GM06990 (cell line): ENCODE measurements around the gene TNS3.

Experiments
- DNase-seq: peaks from one replicate; pipeline ENCODE4 v3.0.0-alpha.2; 2011; ENCODE audit not compliant: insufficient read length; ENCODE audit errors: extremely low read depth
- H3K27me3 ChIP-seq: replicated peaks from 2 replicates; pipeline ENCODE4 v1.6.0; 2011; ENCODE audit warnings: low read length; ENCODE audit not compliant: control insufficient read depth, insufficient read depth
- H3K36me3 ChIP-seq: 2 replicates; pipeline ENCODE4 v1.5.1; 2011; ENCODE audit warnings: low read length; ENCODE audit not compliant: control insufficient read depth, insufficient read depth
- H3K4me3 ChIP-seq: replicated peaks from 2 replicates; pipeline ENCODE4 v1.5.1; 2011; ENCODE audit warnings: low read depth, mild to moderate bottlenecking, control low read depth, low read length
- TF ChIP-seq, protein P1 (sequence below): IDR thresholded peaks from 2 replicates; pipeline ENCODE4 v1.5.1; 2011; ENCODE audit warnings: low read length, control low read depth, mild to moderate bottlenecking, inconsistent platforms; ENCODE audit not compliant: insufficient read depth, poor library complexity, severe bottlenecking

TNS3 gene

DNA sequence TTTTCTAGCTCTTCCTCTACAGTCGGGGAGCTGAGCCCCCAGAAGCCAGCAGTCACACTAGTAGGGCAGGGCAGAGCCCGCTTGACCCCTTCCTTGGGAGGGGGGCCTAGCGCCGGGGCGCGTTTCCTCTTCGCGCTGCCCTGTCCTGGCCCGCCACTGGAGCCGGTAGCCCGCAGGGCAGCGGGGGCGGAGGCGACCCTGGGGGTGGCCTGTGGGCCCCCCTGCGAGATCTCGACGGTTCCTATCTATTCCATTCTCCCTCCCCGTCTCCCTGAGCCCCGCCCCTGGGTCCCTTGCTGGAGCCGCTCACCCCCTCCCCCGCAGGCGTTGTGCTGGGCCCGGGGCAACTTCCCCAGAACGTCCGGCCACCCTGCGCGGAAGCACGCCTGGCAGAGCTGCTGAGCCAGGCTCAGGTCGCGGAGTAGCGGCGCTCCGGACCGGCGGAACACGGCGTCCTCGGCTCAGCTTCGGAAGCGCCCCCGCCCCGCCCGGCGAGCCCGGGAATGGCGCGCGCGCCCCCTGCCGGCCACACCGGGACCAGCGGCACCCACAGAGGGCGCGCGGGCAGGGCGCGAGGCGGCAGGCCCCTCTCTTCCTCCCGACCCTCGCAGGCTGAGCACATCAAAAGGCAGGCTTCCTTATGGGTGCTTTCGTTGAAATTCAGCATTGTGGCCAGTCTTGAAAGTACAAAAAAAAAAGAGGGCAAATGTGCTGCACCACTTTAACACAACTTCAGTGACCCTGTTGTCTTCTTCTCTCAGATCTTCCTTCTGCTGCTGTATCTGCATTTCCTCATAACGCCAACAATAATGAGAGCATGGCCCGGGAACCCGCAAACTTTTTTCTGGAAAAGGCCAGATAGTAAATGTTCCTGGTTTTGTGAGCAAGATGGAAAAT lies 327.6 kb downstream of the TNS3 start:
- TF ChIP-seq, protein P1, sequence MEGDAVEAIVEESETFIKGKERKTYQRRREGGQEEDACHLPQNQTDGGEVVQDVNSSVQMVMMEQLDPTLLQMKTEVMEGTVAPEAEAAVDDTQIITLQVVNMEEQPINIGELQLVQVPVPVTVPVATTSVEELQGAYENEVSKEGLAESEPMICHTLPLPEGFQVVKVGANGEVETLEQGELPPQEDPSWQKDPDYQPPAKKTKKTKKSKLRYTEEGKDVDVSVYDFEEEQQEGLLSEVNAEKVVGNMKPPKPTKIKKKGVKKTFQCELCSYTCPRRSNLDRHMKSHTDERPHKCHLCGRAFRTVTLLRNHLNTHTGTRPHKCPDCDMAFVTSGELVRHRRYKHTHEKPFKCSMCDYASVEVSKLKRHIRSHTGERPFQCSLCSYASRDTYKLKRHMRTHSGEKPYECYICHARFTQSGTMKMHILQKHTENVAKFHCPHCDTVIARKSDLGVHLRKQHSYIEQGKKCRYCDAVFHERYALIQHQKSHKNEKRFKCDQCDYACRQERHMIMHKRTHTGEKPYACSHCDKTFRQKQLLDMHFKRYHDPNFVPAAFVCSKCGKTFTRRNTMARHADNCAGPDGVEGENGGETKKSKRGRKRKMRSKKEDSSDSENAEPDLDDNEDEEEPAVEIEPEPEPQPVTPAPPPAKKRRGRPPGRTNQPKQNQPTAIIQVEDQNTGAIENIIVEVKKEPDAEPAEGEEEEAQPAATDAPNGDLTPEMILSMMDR, result peak; percentile 21
- Histone ChIP-seq H3K36me3 (no peaks in the 10 kb centered on the region), H3K4me3 (peak overlapping the region; percentile 54), H3K27me3 (peaks cover 1% of the 10 kb centered on the region; the same call in 1 of the 2 replicates)
- DNase-seq, result peak; percentile 66

DNA sequence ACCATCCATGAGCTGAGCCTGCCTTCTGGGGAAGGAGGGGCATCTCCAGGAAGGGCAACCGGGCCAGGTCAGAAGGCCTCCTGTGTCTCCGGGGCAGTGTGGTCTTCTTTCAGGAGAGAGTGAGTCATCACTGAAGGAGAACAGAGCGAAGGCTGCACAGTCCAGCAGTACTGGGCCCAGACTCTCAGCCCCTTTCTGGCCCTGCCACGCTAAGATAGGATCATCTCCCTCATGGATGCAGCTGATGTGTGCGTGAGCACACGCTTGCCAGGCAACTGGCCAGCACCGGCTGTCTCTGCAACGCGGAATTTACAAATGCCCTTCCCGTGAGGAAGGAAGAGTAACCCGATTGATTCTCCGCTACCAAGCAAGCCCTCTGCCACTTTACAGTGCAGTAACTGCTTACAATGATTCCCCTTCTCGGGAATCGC lies 328.2 kb downstream of the TNS3 start:
- DNase-seq, result peak; percentile 24
- peak overlapping the region; percentile 54 for H3K4me3 ChIP-seq

DNA sequence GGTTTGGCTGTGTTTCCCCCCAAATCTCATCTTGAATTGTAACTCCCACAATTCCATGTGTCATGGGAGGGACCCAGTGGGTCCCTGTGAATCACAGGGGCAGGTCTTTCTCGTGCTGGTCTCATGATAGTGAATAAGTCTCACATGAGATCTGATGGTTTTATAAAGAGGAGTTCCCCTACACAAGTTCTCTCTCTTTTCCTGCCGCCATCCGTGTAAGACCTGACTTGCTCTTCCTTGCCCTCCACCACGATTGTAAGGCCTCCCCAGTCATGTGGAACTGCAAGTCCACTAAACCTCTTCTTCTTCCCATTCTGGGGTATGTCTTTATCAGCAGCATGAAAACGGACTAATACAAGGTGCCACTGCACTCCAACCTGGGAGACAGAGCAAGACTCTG lies 329.2 kb downstream of the TNS3 start:
- Histone ChIP-seq H3K36me3 (no peaks in the 10 kb centered on the region), H3K4me3 (no peak overlapping the region), H3K27me3 (peaks cover 1% of the 10 kb centered on the region; the same call in 1 of the 2 replicates)
- TF ChIP-seq, protein P1, result no peak
- DNase-seq, result no peak

More for the DNA sequence above, 328.2 kb downstream of the TNS3 start:
- Histone ChIP-seq H3K36me3 (no peaks in the 10 kb centered on the region), H3K27me3 (peaks cover 1% of the 10 kb centered on the region; the same call in 1 of the 2 replicates)
- TF ChIP-seq, protein P1, result no peak

DNA sequence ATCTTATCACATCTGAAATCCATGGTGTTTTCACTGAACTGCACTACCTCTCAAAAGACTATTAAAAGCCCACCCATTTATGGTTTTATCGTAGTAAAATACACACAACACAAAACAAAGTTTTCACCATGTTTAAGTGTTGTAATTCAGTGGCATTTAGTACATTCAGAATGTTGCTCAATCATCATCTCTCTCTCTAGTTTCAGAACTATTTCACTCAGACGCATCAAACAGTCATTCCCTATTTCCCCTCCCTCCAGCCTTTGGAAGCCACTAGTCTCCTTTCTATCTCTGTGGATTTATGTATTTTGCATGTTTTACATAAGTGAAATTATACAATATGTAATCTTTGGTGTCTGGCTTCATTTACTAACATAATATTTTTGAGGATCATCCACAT lies 332.6 kb downstream of the TNS3 start:
- no peaks in the 10 kb centered on the region for H3K36me3 ChIP-seq
- peaks cover 3% of the 10 kb centered on the region; the same call in 1 of the 2 replicates for H3K27me3 ChIP-seq
- H3K4me3 ChIP-seq, result no peak overlapping the region
- DNase-seq, result no peak
- TF ChIP-seq, protein P1, result no peak

DNA sequence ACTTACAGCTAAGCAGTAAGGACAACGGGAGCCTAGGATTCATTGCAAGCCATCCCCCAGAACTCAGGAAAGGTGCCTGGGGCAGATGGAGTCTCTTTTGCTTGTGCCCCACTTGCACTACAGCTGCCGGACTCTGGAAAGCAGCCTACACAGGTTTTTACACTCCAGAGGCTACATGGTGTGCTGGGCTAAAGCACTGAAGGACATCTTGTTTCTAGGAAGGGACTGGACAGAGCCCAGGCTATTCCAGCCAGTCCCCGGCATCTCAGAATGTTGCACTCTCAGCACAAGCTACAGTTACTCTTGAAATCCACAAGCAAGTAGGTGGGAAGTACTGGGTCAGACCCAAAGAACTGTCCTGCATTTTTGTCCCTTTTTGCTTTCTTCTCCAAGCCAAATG lies 333.1 kb downstream of the TNS3 start:
- no peak for DNase-seq
- Histone ChIP-seq H3K4me3 (no peak overlapping the region), H3K36me3 (no peaks in the 10 kb centered on the region), H3K27me3 (peaks cover 3% of the 10 kb centered on the region; the same call in 1 of the 2 replicates)
- TF ChIP-seq, protein P1, result no peak

DNA sequence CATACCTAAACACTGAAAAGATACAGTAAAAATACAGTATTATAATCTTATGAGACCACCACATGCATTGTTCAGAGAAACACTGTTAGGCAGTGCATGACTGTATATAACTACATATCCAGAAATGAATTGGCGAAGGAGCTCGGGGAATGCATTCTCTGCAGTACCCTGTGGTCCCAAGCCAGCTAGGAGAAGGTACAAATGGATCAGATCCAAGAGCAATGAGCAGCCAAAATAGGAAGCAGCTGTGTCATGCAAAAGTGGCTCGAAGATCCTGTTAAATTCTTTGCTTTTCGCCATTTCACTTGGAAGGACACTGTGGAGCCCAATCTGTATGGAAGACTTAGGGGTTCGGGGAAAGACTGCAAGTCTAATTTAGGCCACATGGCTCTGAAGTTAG lies 334.8 kb downstream of the TNS3 start:
- no peak for DNase-seq
- no peaks in the 10 kb centered on the region for H3K36me3 ChIP-seq
- no peak overlapping the region for H3K4me3 ChIP-seq
- TF ChIP-seq, protein P1, result no peak
- peaks cover 3% of the 10 kb centered on the region; the same call in 1 of the 2 replicates for H3K27me3 ChIP-seq
